Non-pigmented ciliary epithelial cell (primary cell): ENCODE data around the gene SEC23IP.

ENCODE experiments used
- DNase-seq: peaks from one replicate; pipeline ENCODE4 v3.0.0-alpha.2; 2010; ENCODE audit warnings: low read depth

Gene SEC23IP

DNA sequence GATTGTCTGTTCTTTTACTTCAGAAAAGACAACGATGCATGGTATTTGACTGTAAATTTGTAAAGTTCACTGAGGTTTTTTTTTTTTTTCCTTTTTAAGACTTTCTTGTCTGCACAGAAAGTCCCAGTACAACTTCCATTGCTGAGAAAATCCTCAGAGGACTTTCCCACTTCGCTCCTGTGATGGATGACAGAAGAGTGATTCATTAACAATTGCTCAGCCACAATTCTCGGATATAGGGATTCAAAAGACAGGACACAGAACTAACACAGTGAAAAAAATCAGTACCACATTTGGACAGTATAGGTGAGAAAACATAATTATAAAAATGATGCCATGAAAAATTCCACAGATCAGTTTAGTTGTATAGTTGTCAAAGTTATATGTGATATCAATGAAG lies 48.0 kb downstream of the SEC23IP start:
- DNase-seq, result peak; percentile 53

DNA sequence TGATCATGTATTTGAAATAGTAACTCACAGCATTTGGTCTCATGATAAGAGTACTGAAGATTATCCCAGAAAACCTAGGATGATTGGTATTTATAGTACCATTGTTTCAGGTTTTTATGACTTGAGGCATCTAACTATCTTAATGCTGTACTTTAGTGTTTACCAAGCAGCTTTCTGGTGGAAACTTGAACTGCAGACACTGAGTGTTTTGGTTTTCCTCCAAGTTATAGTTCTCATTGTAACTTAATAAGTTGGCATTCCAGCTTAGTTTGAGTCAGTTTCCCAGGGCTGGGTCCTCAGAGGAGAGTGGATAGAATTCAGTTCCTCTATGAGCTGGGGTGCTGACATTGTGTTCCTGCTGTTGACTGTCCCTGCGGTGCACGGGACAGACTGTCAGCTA lies 50.4 kb downstream of the SEC23IP start:
- DNase-seq, result no peak

DNA sequence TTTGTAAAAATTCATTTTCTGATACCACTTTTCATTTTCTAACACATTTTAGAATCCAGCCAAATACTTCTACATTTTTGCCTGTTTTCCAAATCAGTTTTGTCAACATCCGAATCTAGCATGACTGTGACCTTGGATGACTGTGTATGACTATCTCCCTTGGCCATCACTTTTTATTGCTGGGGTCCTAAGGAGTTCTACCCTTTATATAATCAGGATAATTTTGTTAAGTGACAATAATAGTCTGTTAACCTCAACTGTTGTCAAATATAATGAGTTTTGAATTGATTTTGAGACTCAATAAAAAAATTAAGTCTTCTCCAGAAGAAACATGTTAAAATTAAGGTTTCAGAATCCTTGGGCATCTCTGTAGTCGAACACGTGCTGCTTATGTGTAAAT lies 53.3 kb downstream of the SEC23IP start:
- no peak for DNase-seq

DNA sequence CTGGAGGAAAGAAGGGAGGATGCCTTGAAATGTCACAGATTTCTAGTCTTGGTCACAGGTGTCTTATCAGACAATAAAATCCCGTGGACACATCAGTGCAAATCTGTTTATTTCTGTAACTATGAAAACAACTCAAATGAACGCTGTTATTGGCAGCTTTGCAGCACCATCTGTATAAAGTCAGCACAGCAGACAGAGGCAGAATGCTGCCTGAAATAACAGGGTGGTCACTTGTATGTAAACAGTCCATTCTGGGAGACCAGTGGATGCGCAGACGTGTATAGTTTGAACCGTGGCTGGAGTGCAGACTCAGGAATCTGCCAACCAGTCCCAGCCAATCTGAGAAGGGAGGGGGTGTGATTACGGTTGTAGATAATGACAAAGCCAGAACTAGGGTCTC lies 54.8 kb downstream of the SEC23IP start:
- no peak for DNase-seq

DNA sequence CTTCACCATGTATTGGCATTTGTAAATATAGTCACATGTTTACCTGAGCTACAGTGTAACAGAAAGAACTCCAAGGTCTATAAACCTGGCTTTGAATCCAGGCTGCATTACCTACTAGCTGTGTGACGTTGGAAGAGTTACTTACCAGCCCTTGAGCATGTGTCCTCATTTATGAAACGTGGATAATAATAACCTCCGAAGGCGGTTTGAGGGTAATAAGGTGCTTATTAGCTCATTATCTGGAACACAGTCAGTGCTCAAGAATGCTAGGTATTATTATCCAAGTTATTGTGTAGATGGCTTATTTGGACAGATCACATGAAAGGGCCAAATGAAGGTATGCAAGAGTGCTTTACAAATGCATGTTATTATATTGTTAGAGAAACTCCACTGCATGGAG lies 64.9 kb downstream of the SEC23IP start:
- no peak for DNase-seq

DNA sequence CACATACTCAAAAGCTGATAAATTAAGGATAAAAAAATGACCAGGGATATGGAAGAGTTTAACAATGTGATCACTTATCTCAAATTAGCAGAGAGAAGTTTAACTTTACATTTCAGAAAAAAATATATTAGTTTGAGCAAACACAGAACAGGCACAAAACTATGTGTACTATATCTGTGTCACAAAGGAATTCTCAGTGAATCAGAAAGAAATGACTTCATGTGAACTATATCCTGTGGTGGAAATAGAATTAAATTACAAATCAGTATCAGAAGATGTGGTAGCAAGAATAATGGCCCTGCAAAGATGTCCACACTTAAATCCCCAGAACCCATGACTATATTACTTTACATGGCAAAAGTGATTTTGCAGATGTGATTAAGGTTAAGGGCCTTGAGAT lies 70.3 kb downstream of the SEC23IP start:
- no peak for DNase-seq

DNA sequence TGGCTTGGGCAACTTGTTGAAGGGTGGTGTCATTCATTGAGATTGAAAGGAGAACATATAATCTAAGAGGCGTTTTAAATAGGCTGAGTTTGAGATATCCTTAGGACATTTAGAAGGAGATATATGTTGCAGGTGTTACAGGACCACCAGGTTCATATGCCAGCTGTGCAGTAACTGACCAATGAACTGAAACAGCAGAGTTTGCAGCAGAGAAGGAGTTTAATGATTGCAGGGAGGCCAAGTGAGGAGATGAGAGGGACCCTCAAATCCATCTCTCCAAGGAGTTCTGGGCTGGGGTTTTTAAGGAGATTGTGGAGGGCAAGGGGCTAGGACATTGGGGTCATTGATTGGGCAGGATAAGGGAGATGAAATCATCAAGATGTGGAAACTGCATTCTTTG lies 74.5 kb downstream of the SEC23IP start:
- DNase-seq, result no peak

DNA sequence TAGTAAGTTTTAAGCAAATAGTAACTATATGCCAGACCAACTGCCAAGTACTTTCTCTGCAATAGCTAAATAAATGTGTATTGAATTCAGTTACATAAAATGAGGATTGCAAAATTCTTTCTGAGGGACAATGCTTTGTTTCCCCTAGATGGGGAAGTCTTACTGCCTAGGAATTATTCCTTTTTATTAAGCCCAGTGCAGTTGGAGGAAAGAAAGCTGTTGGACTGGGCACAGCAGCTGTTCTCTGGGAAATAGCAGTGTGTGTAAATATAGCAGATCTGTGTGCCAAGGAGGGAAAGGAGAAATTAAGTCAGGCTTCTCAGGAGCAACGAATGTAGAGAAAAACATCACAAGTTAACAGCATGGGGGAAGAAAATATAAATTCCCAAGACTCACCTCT lies 77.1 kb downstream of the SEC23IP start:
- DNase-seq, result no peak

DNA sequence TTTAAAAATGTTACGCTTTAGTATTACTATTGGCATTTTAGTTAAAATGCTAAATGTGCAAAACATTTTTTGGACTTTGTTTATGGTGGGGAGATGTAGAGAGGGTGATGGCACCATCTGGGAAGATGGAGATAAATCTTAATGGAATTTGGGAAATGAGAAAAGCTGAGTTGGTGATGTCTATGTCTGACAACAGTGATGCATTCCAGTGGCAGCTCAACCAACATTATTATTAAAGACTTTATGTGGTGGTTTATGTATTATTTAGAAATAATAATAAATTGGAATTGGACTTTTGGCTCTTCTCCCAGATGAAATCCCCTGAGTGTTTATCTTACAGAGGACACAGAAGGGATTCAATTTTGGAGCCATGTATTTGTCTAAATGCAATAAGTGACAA lies 77.6 kb downstream of the SEC23IP start:
- no peak for DNase-seq

DNA sequence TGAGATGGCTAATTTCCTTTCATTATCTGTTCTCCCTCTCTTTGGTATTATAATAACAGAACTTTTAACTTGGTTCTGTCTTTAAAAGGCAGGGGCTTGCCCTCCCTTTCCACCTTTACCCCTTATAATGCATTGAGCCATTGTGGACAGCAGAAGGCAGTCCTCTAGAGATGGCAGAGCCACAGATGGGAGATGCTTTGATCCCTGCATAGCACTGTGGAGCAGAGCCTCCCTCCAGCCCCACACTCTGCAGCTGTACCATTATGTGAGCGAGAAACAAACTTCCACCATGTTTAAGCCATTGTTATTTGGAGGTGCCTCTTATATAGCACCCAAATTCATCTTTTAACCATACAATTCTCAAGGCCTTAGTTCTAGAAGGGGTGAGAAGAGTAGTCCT lies 78.4 kb downstream of the SEC23IP start:
- DNase-seq, result no peak

DNA sequence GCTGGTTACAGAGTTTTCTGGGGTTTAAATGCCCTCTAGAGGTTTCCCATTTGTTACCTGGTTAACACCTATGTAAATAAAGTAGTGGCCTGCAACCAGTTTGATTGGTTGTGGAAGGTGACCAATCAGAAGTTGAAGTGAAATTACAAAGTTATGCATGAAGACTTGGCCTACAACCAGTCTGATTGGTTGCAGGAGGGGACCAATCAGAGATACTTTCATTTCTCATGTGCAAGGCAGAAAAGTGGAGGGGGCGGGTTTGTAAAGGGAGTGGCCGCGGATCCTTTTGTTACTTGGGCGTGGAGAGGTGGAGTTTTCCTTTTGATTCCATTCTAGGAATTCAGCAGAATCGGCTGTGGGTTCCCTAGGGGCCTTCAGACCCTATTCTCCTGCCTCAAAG lies 80.8 kb downstream of the SEC23IP start:
- DNase-seq, result no peak

DNA sequence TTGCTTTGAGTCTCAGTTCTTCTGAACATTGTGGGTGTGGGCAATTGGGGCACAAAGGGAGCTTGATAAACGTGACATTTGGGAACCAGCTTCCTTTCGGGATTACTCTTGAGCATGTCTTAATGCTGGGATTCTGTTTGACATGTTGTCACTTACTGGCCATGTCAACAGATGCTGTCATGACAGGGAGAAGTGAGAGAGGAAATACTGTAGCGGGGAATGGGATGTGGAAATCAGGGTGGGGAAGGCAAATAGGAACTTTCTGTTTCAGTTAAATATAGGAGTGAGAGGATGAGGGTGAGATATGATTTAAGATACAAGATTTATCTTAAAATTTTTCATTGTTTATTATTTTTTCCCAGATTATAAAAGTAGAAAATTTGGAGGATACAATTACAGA lies 83.9 kb downstream of the SEC23IP start:
- DNase-seq, result no peak

DNA sequence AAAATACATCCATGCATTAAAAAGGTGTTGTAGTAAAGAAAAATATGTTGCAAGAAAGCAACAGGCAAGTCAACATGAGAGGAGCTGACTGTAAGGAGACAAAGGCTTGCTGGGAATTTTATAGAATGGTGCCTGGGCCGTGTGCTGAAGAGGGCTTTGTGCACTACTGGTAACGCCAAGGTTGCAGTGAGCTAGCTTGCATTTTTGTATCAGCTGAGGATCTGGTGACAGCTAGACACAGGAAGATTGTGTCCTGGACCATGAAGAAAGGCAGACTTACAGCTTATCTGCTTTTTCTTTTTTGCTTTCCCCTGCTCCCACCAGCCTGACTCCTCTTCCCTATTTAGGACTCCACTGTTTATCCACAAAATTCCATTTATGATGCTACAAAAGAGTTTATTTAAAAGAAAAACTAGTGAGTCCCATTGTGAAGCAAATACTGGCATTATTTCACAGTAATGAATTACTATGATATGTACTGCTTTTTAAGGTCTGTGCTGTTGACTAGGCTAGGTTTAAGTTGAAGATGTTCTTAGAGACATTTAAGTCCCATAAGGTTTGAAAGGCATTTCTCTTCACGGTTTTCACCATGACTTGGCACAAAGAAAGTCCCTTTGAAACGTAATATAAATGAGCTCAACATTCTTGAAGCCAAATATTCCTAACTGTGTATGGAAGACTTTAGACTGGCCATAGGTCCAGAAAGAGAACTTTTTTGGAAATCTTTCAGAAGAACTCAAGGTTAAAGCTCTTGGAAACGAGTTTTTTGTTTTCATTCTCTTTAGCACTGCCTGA lies 88.6 kb downstream of the SEC23IP start:
- no peak for DNase-seq

DNA sequence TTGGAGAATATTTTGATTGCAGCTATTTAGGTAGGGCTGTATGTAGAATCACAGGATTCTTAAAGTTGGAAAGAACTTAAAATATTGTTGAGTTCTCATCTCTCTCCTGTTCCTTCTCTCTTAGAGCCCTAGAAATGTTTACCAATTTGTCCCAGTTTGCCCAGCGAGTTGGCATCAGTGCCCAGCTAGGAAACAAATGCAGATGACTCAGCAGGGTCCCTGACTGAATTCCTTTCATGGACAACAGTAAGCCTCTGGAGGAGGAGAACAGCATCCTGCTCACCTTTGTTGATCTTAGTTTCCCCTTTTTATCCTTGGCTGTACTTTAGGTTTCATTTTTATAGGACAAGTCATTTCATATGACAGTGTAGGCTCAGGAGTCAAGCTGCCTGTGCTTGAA lies 89.3 kb downstream of the SEC23IP start:
- no peak for DNase-seq

DNA sequence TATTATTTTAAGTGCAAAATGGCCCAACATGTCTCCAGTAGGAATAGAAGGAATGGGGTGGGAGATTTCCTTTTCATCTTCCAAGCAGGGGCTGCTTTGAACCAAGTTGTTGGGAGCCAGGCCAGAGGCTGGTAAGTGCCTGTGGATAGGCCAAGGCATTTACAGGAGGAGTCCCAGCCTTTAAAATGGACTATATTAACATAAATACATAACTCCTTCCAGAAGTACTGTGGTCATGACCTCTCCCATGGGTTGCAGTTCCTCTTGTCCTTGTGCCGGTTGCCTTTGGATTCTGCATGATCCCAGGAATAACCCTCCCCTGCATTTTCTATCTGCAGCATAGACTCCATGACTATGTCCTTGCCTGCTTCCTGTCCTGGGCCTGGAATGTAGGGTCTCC lies 95.8 kb downstream of the SEC23IP start:
- DNase-seq, result no peak

DNA sequence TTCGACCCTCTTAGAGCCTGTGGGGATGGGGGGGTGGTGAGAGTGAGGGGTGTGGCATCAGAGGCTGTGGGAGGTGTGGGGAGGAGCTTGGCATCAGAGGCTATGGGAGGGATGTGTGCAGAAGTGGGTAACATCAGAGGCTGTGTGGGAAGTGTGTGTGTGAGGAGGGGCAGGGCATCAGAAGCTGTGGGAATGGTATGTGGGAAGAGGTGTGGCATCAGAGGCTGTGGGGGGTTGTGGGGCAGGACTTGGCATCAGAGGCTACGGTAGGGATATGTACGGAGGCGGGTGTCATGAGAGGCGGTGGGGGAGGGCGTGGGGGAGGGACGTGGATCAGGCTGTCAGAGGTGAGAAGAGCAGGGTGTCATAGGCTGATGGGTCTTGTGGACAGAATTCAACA lies 97.4 kb downstream of the SEC23IP start:
- no peak for DNase-seq

DNA sequence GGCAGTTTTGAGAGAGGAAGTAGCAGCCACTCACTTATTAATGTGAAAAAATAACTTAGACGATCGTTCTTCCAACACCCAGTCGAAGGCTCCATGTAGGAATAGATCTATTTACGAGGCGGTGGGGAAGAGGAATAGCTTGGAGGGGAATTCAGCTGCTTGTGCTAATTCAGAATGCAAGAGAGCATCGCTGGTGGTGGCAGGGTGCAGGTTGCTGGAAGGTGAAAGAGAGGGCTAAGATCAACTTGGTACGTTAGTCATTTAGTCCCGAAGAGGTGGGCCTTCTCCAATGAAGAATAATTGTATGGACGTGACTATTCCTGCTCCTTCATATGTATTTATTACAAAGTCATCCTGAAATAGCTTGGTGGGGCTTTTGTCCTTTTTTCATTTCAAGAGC lies 98.5 kb downstream of the SEC23IP start:
- no peak for DNase-seq

DNA sequence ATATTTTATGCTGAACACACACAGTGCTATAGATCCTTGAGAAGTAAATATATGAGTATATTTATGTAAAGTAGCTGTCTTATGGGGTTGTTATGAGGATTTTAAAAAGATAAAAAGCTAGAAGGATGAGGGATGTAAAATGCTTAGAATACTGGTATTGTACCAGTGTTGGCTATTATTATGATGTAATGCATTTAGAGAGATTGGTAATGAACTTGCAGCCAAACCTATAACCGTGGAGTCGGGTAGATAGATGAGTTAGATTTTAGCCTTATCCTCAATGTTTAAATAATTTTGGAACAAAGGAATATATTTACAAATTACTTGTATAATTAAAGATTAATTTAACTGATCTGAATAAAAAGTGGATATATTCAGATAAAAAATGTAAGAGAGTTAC lies 99.3 kb downstream of the SEC23IP start:
- no peak for DNase-seq
